NT2/D1 (cell line): ENCODE measurements around the gene STAU1.

Experiments
- SUZ12 ChIP-seq: IDR thresholded peaks from 2 replicates; pipeline ENCODE4 v1.6.1; 2011; ENCODE audit not compliant: insufficient read length, insufficient read depth; ENCODE audit errors: extremely low read depth
- YY1 ChIP-seq: IDR thresholded peaks from 2 replicates; pipeline ENCODE4 v1.6.1; 2011; ENCODE audit not compliant: insufficient read length, insufficient read depth
- ZNF274 ChIP-seq: IDR thresholded peaks from 2 replicates; pipeline ENCODE4 v1.6.1; 2011; ENCODE audit warnings: mild to moderate bottlenecking, low read depth, low read length

DNA sequence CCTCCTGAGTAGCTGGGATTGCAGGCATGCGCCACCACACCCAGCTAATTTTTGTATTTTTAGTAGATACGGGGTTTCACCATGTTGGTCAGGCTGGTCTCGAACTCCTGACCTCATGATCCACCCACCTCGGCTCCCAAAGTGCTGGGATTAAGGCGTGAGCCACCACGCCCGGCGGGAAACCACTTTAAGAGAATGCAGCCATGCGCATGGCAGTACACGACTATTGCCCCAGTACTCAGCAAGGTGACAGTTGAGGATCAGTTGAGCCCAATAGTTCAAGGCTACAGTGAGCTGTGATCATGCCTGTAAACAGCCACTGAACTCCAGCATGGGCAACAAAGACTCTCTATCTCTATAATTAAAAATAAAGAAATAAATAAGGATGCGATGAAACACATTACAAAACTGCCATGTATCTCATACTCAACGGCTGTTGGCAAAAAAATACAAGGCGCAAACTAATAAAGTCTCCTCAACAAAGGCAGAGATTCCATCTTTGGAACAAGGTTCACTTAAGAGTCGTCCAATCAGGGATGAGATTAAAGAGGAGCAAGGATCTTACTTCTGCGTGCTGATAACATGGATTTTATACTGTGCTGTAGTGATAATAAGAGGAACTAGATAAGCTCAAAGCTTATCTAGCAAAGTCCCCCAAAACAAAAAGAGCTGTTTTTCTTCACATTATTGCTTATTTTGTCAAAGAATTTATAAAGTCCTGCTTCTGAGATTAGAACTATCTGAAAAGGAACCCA, 51.1 kb downstream of the STAU1 start:
- no peak for TF ChIP-seq SUZ12
- TF ChIP-seq ZNF274: no peak
- no peak for TF ChIP-seq YY1
